Brain microvascular endothelial cell (primary cell): ENCODE measurements around the gene FGFR3.

Experiments used
- DNase-seq: peaks from one replicate; pipeline ENCODE4 v3.0.0-alpha.2; 2020
- H3K27ac ChIP-seq: fragments of 250-450 bp; sonication (Bioruptor Pico); 2 replicates; pipeline ENCODE4 v1.5.1; 2020; ENCODE audit warnings: mild to moderate bottlenecking, moderate library complexity
- H3K27me3 ChIP-seq: fragments of 250-450 bp; sonication (Bioruptor Pico); replicated peaks from 2 replicates; pipeline ENCODE4 v1.5.1; 2020; ENCODE audit warnings: mild to moderate bottlenecking
- H3K36me3 ChIP-seq: fragments of 250-450 bp; sonication (Bioruptor Pico); replicated peaks from 2 replicates; pipeline ENCODE4 v1.5.1; 2020; ENCODE audit warnings: mild to moderate bottlenecking
- H3K4me3 ChIP-seq: 2 replicates; pipeline ENCODE4 v1.5.1; 2011; ENCODE audit warnings: low read depth, mild to moderate bottlenecking, control low read depth, low read length, moderate library complexity
- CTCF ChIP-seq: IDR thresholded peaks from 2 replicates; pipeline ENCODE4 v1.5.1; 2011; ENCODE audit warnings: low read depth, mild to moderate bottlenecking, moderate library complexity, low read length, control low read depth, inconsistent platforms; ENCODE audit errors: missing control alignments
- in situ Hi-C: cut with HindIII; loops from 2 replicates; pipeline ENCODE4 v1.10.0; 2017; ENCODE audit warnings: low sequenced_read_pairs, low pct_ligation_motif_present

The FGFR3 gene

DNA sequence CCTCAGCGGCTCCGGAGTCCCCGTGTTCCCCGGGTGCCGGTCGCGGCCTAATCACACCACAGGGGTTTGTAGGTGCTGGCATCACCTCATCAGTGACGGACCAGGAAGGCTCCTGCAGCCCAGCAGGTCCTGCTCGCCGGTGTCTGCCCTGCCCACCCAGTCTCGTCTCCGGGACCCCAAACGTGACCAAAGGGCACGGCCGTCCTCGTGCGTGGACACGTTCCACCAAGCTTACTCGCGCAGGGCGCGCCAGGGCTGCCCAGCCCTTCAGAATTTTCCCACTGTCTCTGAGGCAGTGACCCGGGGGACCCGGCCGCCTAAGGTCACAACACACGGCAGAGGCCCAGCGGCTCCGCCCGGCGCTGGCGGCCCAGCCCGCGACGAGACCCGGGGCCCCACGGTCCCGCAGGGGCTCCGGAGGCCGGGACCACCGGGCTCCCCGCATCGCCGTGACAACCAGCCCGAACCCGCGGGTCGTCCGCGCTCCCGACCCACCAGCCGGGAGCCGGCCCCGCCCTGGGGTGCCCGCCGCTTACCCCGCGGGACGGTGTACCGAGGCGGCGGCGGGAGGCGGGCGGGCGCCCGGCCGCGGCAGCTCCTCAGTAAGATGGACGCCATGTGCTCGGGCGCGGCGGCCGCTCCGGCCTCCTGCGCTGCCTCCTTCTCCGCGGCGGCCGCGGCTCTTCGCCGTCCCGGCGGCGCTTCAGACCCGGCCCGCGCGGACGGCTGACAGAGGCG, 62.4 kb downstream of the FGFR3 start:
- H3K27me3 ChIP-seq = no peaks in the 10 kb centered on the region
- DNase-seq = no peak
- in situ Hi-C loops = no loop called here
- no peaks in the 10 kb centered on the region for H3K36me3 ChIP-seq
- H3K27ac ChIP-seq = peak overlapping the region; percentile 36
- no peak for TF ChIP-seq CTCF
- peak overlapping the region; percentile 82 for H3K4me3 ChIP-seq

GRCh38 chr4:1856071-1856942, 63.2 kb downstream of the FGFR3 start, which contains the start of gene LETM1:
Gene LETM1 (minus strand): TSS chr4:1856156. CDS start chr4:1855950, 206 bp downstream.
- no peaks in the 10 kb centered on the region for H3K36me3 ChIP-seq
- in situ Hi-C loops = no loop called here
- peak within 1 kb of the TSS; percentile 36 for H3K27ac ChIP-seq
- no peaks in the 10 kb centered on the region for H3K27me3 ChIP-seq
- TF ChIP-seq CTCF = no peak
- H3K4me3 ChIP-seq = peak within 1 kb of the TSS; percentile 82
- peak; percentile 88 for DNase-seq

- no peak for TF ChIP-seq CTCF
- in situ Hi-C loops = no loop called here
- H3K4me3 ChIP-seq = peak overlapping the region; percentile 82
- H3K27me3 ChIP-seq = no peaks in the 10 kb centered on the region
- DNase-seq = no peak
- H3K36me3 ChIP-seq = no peaks in the 10 kb centered on the region
- H3K27ac ChIP-seq = no peak overlapping the region
These were observed 64.0 kb downstream of the FGFR3 start for GRCh38 chr4:1856943-1857699.

DNA sequence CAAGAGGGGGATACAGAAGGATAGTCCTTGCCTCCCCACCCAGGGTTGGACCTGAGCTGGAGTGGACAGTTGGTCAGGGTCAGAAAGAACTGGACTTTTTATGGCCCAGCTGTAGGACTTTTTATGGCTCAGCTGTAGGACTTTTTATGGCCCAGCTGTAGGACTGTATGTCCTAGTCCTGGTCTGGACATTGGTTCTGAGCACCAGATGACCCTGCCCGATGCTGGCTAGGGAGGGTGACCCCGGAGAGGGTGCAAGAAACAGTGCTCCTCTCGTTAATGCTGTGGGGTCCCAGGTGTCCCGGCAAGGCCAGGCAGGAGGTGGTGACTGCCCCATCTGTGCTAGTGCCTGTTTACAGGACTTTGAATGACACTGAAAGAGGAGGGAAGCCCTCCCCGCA, 64.8 kb downstream of the FGFR3 start:
- no peak for TF ChIP-seq CTCF
- no peak overlapping the region for H3K27ac ChIP-seq
- H3K27me3 ChIP-seq = no peaks in the 10 kb centered on the region
- DNase-seq = no peak
- in situ Hi-C loops = no loop called here
- no peak overlapping the region for H3K4me3 ChIP-seq
- H3K36me3 ChIP-seq = no peaks in the 10 kb centered on the region
